ENCODE data around the gene LRRC38.
"Not testable (repeated sequence)": the region's sequence is repeated elsewhere in the genome, so short reads cannot be mapped to it uniquely, and the experiment has no call there.

LRRC38 gene

GRCh38 chr1:13513895-13514546 lies at the start of gene LRRC38:
TSS of gene LRRC38 (minus strand) at chr1:13514003. CDS start at chr1:13513593, 410 bp downstream.
- H3K4me3 Mint-ChIP-seq: no peak within 1 kb of the TSS
- H3K27me3 Mint-ChIP-seq: peaks cover 26% of the 10 kb centered on the region
- no peaks in the 10 kb centered on the region for H3K36me3 Mint-ChIP-seq
- H3K9me3 Mint-ChIP-seq (ENCODE audit: low read depth): no peaks in the 10 kb centered on the region
- H3K4me1 Mint-ChIP-seq (ENCODE audit: low read depth): peaks cover 1% of the 10 kb centered on the region
- no peak within 1 kb of the TSS for H3K27ac Mint-ChIP-seq

GRCh38 chr1:13562981-13563380 lies 49.2 kb upstream of the LRRC38 start:
- H3K4me1 Mint-ChIP-seq (ENCODE audit: low read depth); H3K4me3 Mint-ChIP-seq; H3K27ac Mint-ChIP-seq; H3K27me3 Mint-ChIP-seq; H3K9me3 Mint-ChIP-seq (ENCODE audit: low read depth); H3K36me3 Mint-ChIP-seq: not testable (repeated sequence)

- no peaks in the 10 kb centered on the region for H3K36me3 Mint-ChIP-seq
- H3K27me3 Mint-ChIP-seq: no peaks in the 10 kb centered on the region
- H3K4me3 Mint-ChIP-seq: no peak overlapping the region
- H3K27ac Mint-ChIP-seq: no peak overlapping the region
- H3K4me1 Mint-ChIP-seq (ENCODE audit: low read depth): no peaks in the 10 kb centered on the region
- no peaks in the 10 kb centered on the region for H3K9me3 Mint-ChIP-seq (ENCODE audit: low read depth)
Observed at GRCh38 chr1:13560541-13560940, 46.7 kb upstream of the LRRC38 start.

GRCh38 chr1:13556224-13556764 lies 42.5 kb upstream of the LRRC38 start:
- no peak overlapping the region for H3K4me3 Mint-ChIP-seq
- no peaks in the 10 kb centered on the region for H3K27me3 Mint-ChIP-seq
- no peaks in the 10 kb centered on the region for H3K4me1 Mint-ChIP-seq (ENCODE audit: low read depth)
- H3K27ac Mint-ChIP-seq: no peak overlapping the region
- no peaks in the 10 kb centered on the region for H3K36me3 Mint-ChIP-seq
- no peaks in the 10 kb centered on the region for H3K9me3 Mint-ChIP-seq (ENCODE audit: low read depth)

GRCh38 chr1:13554798-13555197 lies 41.0 kb upstream of the LRRC38 start:
- Mint-ChIP-seq H3K27ac (no peak overlapping the region), H3K9me3 (ENCODE audit: low read depth) (no peaks in the 10 kb centered on the region), H3K27me3 (no peaks in the 10 kb centered on the region), H3K4me1 (ENCODE audit: low read depth) (no peaks in the 10 kb centered on the region), H3K4me3 (no peak overlapping the region), H3K36me3 (no peaks in the 10 kb centered on the region)

GRCh38 chr1:13550663-13551062 lies 36.9 kb upstream of the LRRC38 start:
- Mint-ChIP-seq H3K36me3 (no peaks in the 10 kb centered on the region), H3K27ac (no peak overlapping the region), H3K4me1 (ENCODE audit: low read depth) (no peaks in the 10 kb centered on the region), H3K4me3 (no peak overlapping the region), H3K27me3 (peaks cover 12% of the 10 kb centered on the region), H3K9me3 (ENCODE audit: low read depth) (no peaks in the 10 kb centered on the region)

- H3K4me1 Mint-ChIP-seq (ENCODE audit: low read depth): no peaks in the 10 kb centered on the region
- no peaks in the 10 kb centered on the region for H3K36me3 Mint-ChIP-seq
- no peak overlapping the region for H3K27ac Mint-ChIP-seq
- H3K9me3 Mint-ChIP-seq (ENCODE audit: low read depth): no peaks in the 10 kb centered on the region
- H3K27me3 Mint-ChIP-seq: peaks cover 12% of the 10 kb centered on the region
- H3K4me3 Mint-ChIP-seq: no peak overlapping the region
Observed at GRCh38 chr1:13549521-13549920, 35.7 kb upstream of the LRRC38 start.

GRCh38 chr1:13549021-13549420 lies 35.2 kb upstream of the LRRC38 start:
- Mint-ChIP-seq H3K27me3 (peaks cover 12% of the 10 kb centered on the region), H3K36me3 (no peaks in the 10 kb centered on the region), H3K9me3 (ENCODE audit: low read depth) (no peaks in the 10 kb centered on the region), H3K27ac (no peak overlapping the region), H3K4me1 (ENCODE audit: low read depth) (no peaks in the 10 kb centered on the region), H3K4me3 (no peak overlapping the region)

- no peaks in the 10 kb centered on the region for H3K9me3 Mint-ChIP-seq (ENCODE audit: low read depth)
- H3K4me3 Mint-ChIP-seq: no peak overlapping the region
- no peaks in the 10 kb centered on the region for H3K36me3 Mint-ChIP-seq
- no peak overlapping the region for H3K27ac Mint-ChIP-seq
- H3K27me3 Mint-ChIP-seq: peaks cover 12% of the 10 kb centered on the region
- no peaks in the 10 kb centered on the region for H3K4me1 Mint-ChIP-seq (ENCODE audit: low read depth)
Observed at GRCh38 chr1:13548281-13548680, 34.5 kb upstream of the LRRC38 start.

GRCh38 chr1:13546791-13547190 lies 33.0 kb upstream of the LRRC38 start:
- H3K4me3 Mint-ChIP-seq: no peak overlapping the region
- H3K4me1 Mint-ChIP-seq (ENCODE audit: low read depth): no peaks in the 10 kb centered on the region
- peaks cover 12% of the 10 kb centered on the region for H3K27me3 Mint-ChIP-seq
- H3K27ac Mint-ChIP-seq: no peak overlapping the region
- no peaks in the 10 kb centered on the region for H3K9me3 Mint-ChIP-seq (ENCODE audit: low read depth)
- H3K36me3 Mint-ChIP-seq: no peaks in the 10 kb centered on the region

- H3K9me3 Mint-ChIP-seq (ENCODE audit: low read depth): no peaks in the 10 kb centered on the region
- H3K4me1 Mint-ChIP-seq (ENCODE audit: low read depth): no peaks in the 10 kb centered on the region
- peaks cover 12% of the 10 kb centered on the region for H3K27me3 Mint-ChIP-seq
- no peak overlapping the region for H3K27ac Mint-ChIP-seq
- no peak overlapping the region for H3K4me3 Mint-ChIP-seq
- no peaks in the 10 kb centered on the region for H3K36me3 Mint-ChIP-seq
Observed at GRCh38 chr1:13544221-13544556, 30.4 kb upstream of the LRRC38 start.

GRCh38 chr1:13543451-13544220 lies 29.8 kb upstream of the LRRC38 start:
- H3K27me3 Mint-ChIP-seq: peaks cover 8% of the 10 kb centered on the region
- no peaks in the 10 kb centered on the region for H3K9me3 Mint-ChIP-seq (ENCODE audit: low read depth)
- no peaks in the 10 kb centered on the region for H3K4me1 Mint-ChIP-seq (ENCODE audit: low read depth)
- no peak overlapping the region for H3K4me3 Mint-ChIP-seq
- no peak overlapping the region for H3K27ac Mint-ChIP-seq
- H3K36me3 Mint-ChIP-seq: no peaks in the 10 kb centered on the region

GRCh38 chr1:13541435-13542215 lies 27.8 kb upstream of the LRRC38 start:
- H3K4me1 Mint-ChIP-seq (ENCODE audit: low read depth): no peaks in the 10 kb centered on the region
- no peak overlapping the region for H3K27ac Mint-ChIP-seq
- no peak overlapping the region for H3K4me3 Mint-ChIP-seq
- H3K27me3 Mint-ChIP-seq: peaks cover 4% of the 10 kb centered on the region
- H3K9me3 Mint-ChIP-seq (ENCODE audit: low read depth): no peaks in the 10 kb centered on the region
- H3K36me3 Mint-ChIP-seq: no peaks in the 10 kb centered on the region

GRCh38 chr1:13540866-13541265 lies 27.1 kb upstream of the LRRC38 start:
- no peaks in the 10 kb centered on the region for H3K36me3 Mint-ChIP-seq
- H3K27me3 Mint-ChIP-seq: peaks cover under 1% of the 10 kb centered on the region
- no peaks in the 10 kb centered on the region for H3K9me3 Mint-ChIP-seq (ENCODE audit: low read depth)
- H3K4me3 Mint-ChIP-seq: no peak overlapping the region
- no peaks in the 10 kb centered on the region for H3K4me1 Mint-ChIP-seq (ENCODE audit: low read depth)
- H3K27ac Mint-ChIP-seq: no peak overlapping the region

GRCh38 chr1:13539683-13540082 lies 25.9 kb upstream of the LRRC38 start:
- H3K4me1 Mint-ChIP-seq (ENCODE audit: low read depth): no peaks in the 10 kb centered on the region
- H3K9me3 Mint-ChIP-seq (ENCODE audit: low read depth): no peaks in the 10 kb centered on the region
- H3K4me3 Mint-ChIP-seq: no peak overlapping the region
- H3K36me3 Mint-ChIP-seq: no peaks in the 10 kb centered on the region
- no peaks in the 10 kb centered on the region for H3K27me3 Mint-ChIP-seq
- H3K27ac Mint-ChIP-seq: no peak overlapping the region
